HUDEP-2 (cell line): ENCODE measurements around the gene GRIN2C.

Experiments
- DNase-seq, 76 experiments: peaks; one replicate each; lab custom pipeline; 2025; ENCODE audit not compliant: unreplicated experiment in 76 of 76; lab: John Stamatoyannopoulos, UW

Gene GRIN2C

DNA sequence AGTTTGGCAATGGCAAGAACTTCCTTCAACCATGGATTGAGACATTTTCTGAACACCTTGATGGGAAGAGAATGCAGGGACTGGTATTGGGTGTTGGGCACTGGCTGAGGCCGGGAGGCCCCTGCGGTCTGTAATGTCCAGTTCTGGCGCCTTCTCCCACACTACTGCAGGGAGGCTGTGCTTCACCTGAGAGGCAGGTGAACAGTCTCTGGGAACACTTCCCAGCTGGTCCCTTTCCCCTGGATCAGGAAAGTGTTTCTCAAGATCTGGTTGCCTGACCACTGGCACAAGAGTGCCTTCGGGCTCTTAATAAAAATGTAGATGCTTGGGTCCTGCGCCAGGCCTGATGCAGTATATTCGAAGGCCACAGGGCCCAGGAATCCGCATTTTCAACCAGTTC lies 55.0 kb downstream of the GRIN2C start:
- DNase-seq = no peak

DNA sequence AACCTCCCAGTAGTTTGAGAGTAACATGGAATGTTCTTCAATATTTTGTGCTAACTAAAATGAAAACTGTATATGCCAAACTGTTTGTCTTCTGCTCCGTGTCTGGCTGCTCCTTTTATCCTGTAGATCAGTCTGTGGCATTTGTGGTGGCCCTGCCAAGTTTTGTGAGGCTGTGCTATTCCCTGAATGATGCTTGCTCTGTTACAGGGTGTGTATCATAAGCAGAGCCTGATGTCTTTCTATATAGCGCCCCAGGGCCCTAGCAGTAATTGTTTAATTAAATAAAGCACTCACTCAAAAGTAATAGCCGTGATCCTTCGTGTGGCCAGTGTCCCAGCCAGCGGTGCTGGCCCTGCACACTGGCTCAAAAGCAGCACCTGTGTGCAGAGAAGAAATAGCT lies 55.7 kb downstream of the GRIN2C start:
- no peak for DNase-seq

DNA sequence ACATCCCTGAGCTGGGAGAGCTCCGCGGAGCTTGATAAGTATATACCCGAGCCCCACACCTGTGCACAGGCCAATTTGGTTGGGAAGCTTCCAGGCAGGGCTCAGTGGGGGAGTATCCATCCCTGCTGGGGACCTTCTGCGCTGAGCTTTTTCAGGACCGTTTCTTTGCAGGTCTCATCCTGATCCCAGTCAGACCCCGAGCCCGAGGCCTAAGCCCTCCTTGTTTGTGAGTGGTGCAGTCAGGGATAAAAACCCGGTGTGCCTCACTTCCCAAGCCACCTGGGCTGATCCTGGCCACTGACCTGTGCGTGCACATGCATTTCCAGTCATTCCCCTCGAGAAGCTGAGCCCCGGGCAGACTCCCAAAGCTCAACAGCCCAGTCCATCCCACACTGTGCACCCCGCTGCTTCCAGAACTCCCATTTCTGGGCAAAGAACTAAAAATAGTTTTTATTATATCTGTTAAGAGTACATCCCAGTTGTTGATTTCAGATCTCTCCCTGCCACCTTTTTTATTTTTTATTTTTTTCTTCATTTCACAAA lies 56.2 kb downstream of the GRIN2C start:
- no peak for DNase-seq

DNA sequence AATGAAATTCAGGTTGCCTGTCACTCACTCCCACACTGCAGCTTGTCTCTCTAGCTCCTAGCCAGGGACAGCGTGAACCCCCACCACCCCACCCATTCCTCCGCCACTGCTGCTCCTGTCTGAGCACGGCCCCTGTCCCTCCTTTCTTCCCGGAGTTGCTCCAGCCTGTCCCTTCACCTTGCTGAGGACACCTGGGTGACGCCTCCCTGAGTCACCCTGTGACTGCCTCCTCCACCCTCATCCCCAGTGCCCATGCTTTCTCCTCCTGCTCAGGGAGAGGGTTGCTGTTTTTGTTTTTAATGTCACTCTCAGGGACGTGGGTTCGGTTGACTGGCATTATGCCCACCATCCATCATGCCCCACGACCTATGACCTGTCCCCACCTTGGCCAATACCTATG lies 57.8 kb downstream of the GRIN2C start:
- no peak for DNase-seq

DNA sequence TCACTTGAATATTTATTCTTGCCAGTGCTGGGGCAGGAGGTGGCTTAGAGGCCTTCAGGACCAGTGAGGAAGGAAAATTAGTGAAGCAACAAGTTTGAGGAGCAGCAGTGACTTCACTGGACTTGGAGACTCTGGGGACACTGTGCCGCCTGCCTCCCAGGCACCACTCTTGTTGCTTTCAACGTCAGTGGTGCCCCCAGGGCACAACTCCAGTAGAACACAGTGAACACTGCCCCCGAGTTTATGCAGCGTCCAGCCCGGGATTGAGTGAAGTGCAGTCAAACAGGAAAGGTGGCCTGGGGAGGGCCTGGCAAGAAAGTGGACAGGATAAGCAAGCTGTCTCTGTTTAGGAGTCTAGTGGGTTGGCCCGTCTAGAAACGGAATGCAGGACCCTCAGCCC lies 59.2 kb downstream of the GRIN2C start:
- DNase-seq = no peak

DNA sequence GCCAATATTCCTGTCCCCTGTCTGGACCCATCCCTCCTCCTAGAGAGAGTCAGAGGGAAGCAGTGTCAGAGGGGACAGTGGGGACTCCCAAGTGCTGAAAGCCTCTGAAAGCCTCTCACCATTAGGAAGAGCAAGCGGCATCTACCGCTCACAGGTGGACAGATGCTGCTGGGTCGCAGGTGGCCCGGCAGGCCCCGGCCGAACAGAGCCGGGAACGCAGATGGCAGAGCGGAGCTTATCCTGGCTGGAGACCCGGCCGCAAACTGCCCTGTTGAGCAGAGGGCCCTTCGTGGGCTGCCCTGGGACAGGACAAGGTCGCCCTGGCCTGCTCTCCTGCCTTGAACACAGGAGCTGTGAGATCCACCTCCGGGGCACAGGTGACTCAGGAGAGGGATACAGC lies 60.6 kb downstream of the GRIN2C start:
- DNase-seq = no peak

DNA sequence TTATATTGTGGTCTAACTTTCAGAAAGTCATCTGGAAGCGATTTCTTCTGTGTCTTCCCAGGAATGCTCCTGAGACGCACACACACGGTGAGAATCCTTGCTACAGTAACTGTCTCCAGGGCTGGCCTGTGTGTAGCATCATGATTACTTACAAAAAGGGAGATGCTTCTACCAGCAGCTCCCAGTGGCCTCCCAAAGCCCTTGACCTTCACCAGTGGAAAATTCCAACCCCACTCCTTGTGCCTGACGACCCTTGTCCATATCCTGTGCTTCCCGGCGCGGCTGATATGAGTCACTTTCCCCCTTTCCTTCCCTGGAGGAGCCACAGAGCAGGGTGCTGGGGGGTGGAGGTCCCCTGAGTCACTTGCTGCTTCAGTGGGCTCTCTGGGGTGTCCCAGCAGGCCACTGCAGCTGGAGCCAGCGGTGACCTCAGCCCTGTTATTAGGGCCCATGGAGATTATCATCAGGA lies 61.4 kb downstream of the GRIN2C start:
- no peak for DNase-seq

DNA sequence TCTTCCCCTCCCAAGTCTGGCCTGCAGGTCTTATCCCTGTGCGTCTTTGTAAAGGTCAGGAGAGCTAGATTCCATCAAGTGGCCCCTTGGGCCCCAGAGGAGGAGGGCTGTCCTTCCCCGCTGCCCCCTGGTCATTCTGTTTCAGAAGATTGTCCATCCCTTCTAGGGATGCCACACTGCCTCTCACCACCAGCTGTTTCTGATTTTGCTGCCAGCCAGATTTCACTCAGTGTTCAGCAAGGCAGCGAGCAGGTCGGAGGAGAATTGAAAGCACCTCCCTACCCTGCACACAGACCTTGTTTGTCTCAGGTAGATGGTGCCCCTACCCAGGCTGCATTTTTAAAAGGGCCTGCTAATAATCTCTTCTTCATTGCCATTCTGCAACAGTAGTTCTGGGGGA lies 61.9 kb downstream of the GRIN2C start:
- DNase-seq = no peak

DNA sequence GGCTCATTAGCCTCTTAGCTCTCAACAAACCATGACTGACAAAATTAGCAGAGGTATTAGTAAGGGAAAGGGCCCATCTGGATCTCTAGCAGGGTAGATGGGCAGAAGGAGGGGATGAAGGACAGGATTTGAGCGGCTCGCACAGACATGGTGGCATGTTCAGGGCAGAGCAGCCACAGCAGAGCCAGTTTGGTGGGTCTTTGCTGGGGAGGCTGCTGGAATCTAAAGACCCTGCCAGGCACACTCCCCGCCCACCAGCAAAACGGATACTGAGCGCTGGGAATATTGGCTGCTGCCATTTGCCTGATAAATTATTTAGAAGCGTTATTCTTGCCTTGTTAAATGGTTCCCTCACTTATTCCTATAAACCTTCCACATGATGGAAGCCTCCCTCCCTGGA lies 62.8 kb downstream of the GRIN2C start:
- no peak for DNase-seq

DNA sequence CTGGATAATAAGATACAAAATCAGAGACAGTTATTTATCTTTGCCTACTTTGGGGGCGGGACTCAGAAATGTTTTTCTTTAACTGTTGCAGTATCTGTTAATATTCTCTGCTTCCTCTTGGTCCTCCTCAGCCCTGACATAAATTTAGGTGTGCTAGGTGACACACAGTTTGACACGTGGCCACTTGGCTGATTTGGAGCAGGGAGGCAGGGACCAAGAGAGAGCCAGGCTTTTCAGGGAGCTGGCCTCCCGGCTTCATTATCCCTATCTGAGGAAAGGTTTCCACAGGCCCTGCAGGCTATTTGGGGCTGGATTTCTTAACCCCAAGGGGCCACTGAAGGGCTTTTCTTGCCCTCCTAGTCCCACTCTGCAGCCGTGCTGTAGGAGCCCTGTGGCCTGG lies 63.5 kb downstream of the GRIN2C start:
- DNase-seq = no peak

DNA sequence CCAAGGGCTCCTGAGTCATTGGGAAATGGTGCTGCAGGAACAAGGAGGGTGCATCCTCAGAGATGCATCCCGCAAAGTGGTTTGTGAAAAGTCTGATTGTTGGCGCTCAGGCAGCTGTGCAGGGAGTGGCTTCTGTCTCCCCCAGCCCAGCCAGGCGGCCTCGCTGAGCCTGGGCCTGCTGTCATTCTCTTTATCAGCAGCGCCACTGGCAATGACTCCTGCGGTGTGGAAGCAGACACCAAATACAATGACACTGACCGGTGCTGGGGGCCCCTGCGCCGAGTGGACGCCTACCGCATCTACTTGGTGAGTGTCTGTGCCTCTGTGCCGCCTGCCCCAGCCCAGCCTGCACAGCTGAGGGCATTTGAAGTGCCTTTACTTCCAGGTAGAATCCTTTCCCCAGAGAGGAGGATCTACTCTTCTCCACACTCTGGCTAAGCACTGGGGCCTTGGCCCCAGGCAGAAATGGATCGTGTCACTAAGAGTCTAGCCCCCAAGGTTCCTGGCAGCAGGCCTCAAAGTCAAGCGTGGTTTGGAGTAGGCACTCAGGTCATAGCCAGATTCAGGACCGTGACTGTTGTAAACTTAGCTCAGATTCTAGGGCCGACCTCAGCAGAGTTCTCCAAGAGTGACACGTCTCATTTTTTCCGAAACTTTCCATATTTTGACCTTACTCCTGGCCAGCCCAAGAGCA lies 64.2 kb downstream of the GRIN2C start:
- DNase-seq = no peak

DNA sequence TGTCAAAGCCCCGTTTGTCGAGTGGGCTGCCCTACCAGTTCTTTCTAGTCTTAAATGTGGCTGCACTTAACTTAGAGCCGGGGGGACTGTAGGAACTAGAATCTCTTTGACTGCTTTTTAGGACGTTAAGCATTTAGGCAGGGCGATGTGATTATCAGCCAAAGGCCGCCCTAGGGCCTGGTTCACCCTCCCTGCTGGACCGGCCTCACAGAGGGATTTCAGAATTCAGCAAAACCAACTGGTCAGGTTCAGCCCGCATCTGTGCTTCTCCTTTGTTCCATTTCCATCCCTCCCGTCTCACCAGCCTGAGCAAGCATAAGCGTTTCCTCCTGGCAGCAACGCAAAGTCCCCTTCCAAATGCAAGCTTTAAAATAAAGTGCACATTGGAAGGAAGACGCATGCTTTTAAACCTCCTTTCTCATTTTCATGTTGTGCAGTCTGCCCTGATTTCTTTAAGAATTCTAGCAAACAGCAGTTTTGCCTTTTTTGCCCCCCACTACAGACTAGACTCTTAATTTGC lies 67.0 kb downstream of the GRIN2C start:
- no peak for DNase-seq
